ENCODE results near the gene EZH1.
A peak's percentile ranks its signal among the peaks of the same experiment; 100 is the strongest.

The EZH1 gene

DNA sequence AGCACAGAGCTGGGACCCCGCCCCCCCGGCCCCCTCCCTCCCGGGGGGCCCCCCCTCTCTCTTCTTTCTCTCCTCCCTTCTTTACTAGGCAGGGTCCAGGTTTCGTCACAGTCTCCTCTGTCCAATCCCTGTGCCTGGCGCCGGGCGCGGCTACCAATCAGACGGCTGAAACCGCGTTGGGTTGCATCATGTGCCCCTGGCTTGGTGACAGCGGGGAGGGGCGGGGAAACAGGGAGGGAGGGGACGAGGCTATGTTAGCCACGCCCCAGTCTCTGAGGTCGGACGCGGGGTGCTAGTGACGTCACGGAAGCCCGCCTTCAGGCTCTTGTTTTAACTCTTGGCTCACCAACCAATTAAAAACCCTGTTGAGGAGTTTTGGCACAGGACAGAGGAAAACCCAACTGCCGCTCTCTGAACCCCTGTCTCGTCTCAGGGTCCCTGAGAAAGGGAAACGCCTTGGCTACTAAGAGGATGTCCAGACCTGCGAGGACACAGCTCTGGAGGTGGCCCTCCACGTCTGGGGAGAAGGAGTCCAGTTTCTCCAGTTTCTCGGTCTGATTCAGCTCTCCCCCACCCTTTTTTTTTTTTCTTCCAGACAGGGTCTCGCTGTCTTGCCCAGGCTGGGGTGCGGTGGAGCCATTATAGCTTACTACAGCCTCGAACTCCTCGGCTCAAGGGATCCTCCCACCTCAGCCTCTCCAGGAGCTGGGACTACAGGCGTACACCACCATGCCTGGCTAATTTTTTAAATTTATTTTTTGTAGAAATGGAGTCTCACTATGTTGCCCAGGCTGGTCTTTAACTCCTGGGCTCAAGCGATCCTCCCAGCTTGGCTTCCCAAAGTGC lies 67.6 kb downstream of the EZH1 start:
- peak overlapping the region; percentile 93 for H3K4me3 ChIP-seq
- TF ChIP-seq, protein P1, sequence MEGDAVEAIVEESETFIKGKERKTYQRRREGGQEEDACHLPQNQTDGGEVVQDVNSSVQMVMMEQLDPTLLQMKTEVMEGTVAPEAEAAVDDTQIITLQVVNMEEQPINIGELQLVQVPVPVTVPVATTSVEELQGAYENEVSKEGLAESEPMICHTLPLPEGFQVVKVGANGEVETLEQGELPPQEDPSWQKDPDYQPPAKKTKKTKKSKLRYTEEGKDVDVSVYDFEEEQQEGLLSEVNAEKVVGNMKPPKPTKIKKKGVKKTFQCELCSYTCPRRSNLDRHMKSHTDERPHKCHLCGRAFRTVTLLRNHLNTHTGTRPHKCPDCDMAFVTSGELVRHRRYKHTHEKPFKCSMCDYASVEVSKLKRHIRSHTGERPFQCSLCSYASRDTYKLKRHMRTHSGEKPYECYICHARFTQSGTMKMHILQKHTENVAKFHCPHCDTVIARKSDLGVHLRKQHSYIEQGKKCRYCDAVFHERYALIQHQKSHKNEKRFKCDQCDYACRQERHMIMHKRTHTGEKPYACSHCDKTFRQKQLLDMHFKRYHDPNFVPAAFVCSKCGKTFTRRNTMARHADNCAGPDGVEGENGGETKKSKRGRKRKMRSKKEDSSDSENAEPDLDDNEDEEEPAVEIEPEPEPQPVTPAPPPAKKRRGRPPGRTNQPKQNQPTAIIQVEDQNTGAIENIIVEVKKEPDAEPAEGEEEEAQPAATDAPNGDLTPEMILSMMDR (IDR thresholded peaks at IDR 0.05): no peak
- peak; percentile 100 for DNase-seq (ENCODE audit: low spot score)
- H3K27ac ChIP-seq: peak overlapping the region; percentile 92 to 98

DNA sequence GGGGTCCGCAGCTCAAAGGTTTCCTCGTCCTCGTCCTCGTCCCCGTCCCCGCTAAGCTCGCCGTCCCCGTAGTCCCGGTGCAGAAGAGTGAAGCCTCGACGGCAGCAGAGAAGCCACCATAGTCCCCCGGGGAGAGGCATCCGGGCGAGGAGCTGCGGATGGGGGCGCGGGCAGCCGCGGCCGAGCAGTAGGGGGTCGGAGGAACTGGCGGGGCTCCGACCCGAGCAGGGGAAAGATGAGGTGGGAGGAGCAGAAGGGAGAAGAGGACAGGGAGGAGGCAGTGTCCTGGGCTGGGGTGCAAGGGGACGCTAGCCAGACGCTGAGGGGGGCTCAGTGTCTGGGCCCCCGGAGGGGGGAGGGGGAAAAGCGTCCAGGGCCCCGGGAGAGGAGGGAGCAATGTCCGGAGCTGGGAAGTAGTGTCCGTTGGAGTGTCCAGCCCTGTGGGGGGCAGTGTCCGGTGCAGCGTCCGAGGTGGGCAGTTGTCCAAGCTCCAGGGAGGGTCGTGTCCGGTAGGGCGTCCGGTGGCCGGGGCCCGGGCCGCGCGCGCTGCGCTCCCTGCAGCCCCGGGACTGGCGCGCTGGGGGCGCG lies 68.3 kb downstream of the EZH1 start, which contains the start of gene PLEKHH3:
PLEKHH3 (minus strand) TSS at position 571 of the 588 bp plus-strand sequence; CDS start at position 140, 431 bp downstream.
- Histone ChIP-seq H3K27ac (peak within 1 kb of the TSS; percentile 92 to 98), H3K4me3 (peak within 1 kb of the TSS; percentile 93)
- TF ChIP-seq, protein P1 (IDR thresholded peaks at IDR 0.05): no peak
- no peak for DNase-seq (ENCODE audit: low spot score)

DNA sequence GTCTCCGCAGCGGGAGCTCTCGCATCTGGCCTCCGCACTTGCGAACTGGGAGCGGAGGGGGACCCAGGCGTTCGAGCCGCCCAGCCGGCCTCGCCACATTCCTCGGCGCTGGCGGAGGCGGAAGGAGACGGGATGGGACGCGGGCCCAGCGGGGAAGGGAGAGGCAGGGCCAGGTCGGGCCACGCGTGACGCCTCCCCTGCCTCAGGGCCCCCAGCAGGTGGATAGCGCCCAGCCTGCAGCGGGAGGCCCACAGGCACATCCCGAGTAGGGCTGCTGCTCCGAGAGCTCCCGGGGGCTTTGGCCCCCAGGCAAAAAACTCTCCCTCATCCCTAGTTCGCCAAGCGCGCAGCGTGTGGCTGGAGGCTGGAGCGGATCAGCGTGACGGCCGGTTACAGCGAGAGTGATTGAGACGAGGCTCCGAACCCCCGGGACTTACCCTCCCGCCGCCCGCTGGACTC lies 68.8 kb downstream of the EZH1 start:
- TF ChIP-seq, protein P1 (IDR thresholded peaks at IDR 0.05): no peak
- Histone ChIP-seq H3K27ac (peak overlapping the region; percentile 86 to 96), H3K4me3 (peak overlapping the region; percentile 93)
- peak; percentile 85 for DNase-seq (ENCODE audit: low spot score)

DNA sequence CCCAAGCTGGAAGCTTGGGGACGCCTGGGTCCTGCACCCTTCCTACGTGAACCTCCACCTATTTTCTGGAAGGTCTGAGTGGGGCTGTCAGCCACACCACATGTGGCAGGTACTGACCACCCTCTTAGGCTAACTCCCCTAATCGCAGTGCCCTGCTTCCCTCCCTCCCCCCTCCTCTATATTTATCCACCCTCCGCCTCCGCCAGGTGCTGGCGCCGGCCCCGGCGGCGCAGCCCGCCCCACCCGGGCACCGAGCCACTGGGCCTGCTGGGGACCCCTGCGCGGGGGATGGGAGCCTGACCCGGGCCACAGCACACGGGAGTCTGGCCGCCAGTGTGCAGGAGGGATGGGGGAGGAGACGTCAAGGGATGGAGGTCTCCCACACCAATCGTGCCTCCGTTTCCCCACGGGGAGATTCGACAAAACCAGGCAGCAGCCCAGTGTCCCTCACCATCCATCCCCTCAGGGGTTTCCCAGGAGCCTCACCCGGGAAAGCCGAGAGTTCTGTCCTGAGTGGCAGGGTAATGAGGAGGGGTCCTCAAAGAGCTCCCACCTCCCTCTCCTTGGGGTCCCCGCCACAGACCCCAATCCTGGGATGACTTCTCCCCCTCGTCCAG lies 69.4 kb downstream of the EZH1 start:
- TF ChIP-seq, protein P1 (IDR thresholded peaks at IDR 0.05): no peak
- DNase-seq (ENCODE audit: low spot score): no peak
- peak overlapping the region; percentile 86 to 96 for H3K27ac ChIP-seq
- peak overlapping the region; percentile 93 for H3K4me3 ChIP-seq

DNA sequence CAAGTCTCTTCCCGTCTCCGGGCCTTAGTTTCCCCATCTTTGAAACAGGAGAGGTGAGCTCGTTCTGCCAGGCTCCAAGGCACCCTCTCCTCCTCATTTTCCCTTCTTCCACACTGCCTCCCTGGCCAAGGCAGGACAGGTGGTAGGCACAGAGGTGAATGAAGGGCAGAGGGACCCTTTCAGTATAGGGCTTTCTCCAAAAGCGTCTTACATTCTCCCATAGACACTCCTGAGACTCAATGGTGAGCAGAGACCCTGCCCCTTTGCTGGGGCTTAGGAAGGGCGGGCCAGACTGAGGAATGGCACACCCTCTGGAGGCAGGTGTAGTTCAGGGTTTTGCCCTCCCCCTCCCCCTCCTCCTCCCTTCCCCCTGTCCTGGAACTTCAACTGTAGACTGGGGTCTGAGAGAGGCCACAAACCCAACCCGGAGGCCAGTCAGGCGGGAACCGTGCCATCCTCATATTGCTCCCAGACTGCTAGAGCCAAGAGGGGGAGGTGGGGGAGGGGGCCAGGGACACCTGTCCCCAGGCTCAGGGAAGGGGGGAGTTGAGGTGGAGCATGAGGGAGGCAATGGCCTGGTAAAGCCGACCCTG lies 70.0 kb downstream of the EZH1 start:
- H3K4me3 ChIP-seq: peak overlapping the region; percentile 93
- TF ChIP-seq, protein P1 (IDR thresholded peaks at IDR 0.05): no peak
- DNase-seq (ENCODE audit: low spot score): no peak
- peak overlapping the region; percentile 86 to 96 for H3K27ac ChIP-seq

DNA sequence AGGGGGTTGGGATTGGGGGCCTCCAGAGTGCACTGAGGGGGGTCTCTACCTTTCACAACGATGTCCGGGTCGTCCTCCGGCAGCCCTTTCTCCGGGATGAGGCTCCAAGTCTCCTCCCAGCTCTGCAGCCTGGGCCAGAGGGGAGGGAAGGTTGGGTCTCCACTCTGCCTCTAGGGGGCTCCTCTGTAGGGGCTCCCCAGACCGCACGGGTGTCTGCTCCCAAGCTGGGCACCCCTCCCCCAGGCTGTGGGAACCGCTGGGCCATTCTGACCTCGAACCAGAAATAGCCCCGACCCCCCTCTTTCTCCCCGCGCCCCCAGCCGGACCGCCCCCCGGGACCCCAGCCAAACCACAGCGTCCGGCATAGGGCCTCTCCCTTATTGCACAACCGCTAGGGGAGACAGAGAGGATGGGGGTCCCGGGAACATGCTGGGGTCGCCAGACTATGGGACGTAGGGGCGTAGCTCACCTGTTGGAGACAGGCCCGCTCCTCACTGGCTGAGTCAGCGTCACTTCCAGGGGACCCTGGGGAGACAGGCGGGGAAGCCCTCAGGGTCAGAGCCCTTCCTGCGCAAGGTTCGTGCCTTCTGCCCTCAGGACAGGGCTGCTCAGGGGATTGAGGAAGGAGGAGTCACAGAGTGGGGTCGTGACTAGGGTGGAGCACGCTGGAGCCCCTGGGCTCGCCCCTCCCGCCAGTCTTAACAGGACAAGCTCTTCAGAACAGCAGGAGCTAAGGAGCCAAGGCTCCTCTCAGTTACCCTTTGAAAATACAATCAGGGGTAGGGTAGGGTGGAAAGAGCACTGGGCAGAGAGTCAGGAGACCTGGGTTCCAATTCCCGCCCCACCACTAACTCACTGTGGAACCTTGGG lies 70.7 kb downstream of the EZH1 start:
- Histone ChIP-seq H3K4me3 (peak overlapping the region; percentile 93), H3K27ac (peak overlapping the region; percentile 86 to 96)
- DNase-seq (ENCODE audit: low spot score): no peak
- TF ChIP-seq, protein P1 (IDR thresholded peaks at IDR 0.05): peak; percentile 16
